Sciatic nerve (tissue), 2 donors: ENCODE results near the gene ATL2. TPM values are rescaled to one million over a fixed set of nuclear protein-coding genes. Genes with fewer than 3 reads are reported as not detected.
A peak's percentile ranks its signal among the peaks of the same experiment; 100 is the strongest.
"Not testable (repeated sequence)": the region's sequence is repeated elsewhere in the genome, so short reads cannot be mapped to it uniquely, and the experiment has no call there.

Experiments
- ATAC-seq: fragments of 200-7000 bp; cut with Tn5 transposase; one replicate; pipeline ENCODE4 v1.9.1; 2020; ENCODE audit warnings: mild to moderate bottlenecking, moderate library complexity
- DNase-seq: peaks from one replicate; pipeline ENCODE4 v3.0.0-alpha.2; 2020; ENCODE audit warnings: low spot score
- intact Hi-C: fragments of 100-400 bp; cut with DNase I; formaldehyde crosslinking; loops from one replicate; pipeline ENCODE4 v1.14.2; 2022
- total RNA-seq: library from RNA; stranded (reverse); fragmentation: NEBNext Ultra II Directional; extraction: Animal tissue kit (Norgen Biotek cat#: 25700); gene quantifications from one replicate; pipeline ENCODE4 v1.2.1, GENCODE V29; 2021
- donor health status: DM: no; HTN: no; CAD: no.
- donor health status: DM: no; HTN: no; CAD: no.

Gene ATL2
- total RNA-seq, 1 donor from 2014 or later = 54.5 TPM

GRCh38 chr2:38290332-38290731, 86.7 kb downstream of the ATL2 start:
- intact Hi-C loops = no loop called here
- no peak for ATAC-seq
- no peak for DNase-seq

- intact Hi-C loops = no loop called here
- no peak for DNase-seq
- no peak for ATAC-seq
Measured at GRCh38 chr2:38284971-38285370, 92.1 kb downstream of the ATL2 start.

- intact Hi-C loops = no loop called here
- ATAC-seq (no peak), DNase-seq (no peak)
Measured at GRCh38 chr2:38281095-38281742, 95.9 kb downstream of the ATL2 start.

- DNase-seq (no peak), ATAC-seq (no peak)
- intact Hi-C loops = loop anchor here (10.0 kb wide), 1 partner anchor 294 kb away; no protein-coding TSS in a partner anchor
Measured at GRCh38 chr2:38279201-38279600, 97.9 kb downstream of the ATL2 start.

GRCh38 chr2:38278117-38278438, 99.0 kb downstream of the ATL2 start:
- DNase-seq, ATAC-seq: not testable (repeated sequence)
- intact Hi-C loops = loop anchor here (10.0 kb wide), 1 partner anchor 293 kb away; no protein-coding TSS in a partner anchor

GRCh38 chr2:38277245-38278116, 99.6 kb downstream of the ATL2 start:
- DNase-seq (no peak), ATAC-seq (no peak)
- intact Hi-C loops = loop anchor here (10.0 kb wide), 1 partner anchor 293 kb away; no protein-coding TSS in a partner anchor

GRCh38 chr2:38274286-38275276, 102.5 kb downstream of the ATL2 start:
- intact Hi-C loops = loop anchor here (10.0 kb wide), 1 partner anchor 290 kb away; no protein-coding TSS in a partner anchor
- ATAC-seq = peak; percentile 93
- no peak for DNase-seq

GRCh38 chr2:38271697-38272096, 105.4 kb downstream of the ATL2 start:
- ATAC-seq (no peak), DNase-seq (no peak)
- intact Hi-C loops = loop anchor here (10.0 kb wide), 1 partner anchor 287 kb away; no protein-coding TSS in a partner anchor

- ATAC-seq (no peak), DNase-seq (no peak)
- intact Hi-C loops = no loop called here
Measured at GRCh38 chr2:38269421-38269820, 107.7 kb downstream of the ATL2 start.

- intact Hi-C loops = no loop called here
- ATAC-seq = no peak
Measured at GRCh38 chr2:38268691-38269327, 108.3 kb downstream of the ATL2 start.

GRCh38 chr2:38268001-38268400, 109.1 kb downstream of the ATL2 start:
- no peak for ATAC-seq
- intact Hi-C loops = no loop called here

More at GRCh38 chr2:38268691-38269327, 108.3 kb downstream of the ATL2 start:
- no peak for DNase-seq

GRCh38 chr2:38267270-38267925, 109.7 kb downstream of the ATL2 start:
- intact Hi-C loops = no loop called here

More at GRCh38 chr2:38268001-38268400, 109.1 kb downstream of the ATL2 start:
- DNase-seq = no peak

GRCh38 chr2:38266382-38267061, 110.6 kb downstream of the ATL2 start:
- ATAC-seq (no peak), DNase-seq (no peak)
- intact Hi-C loops = no loop called here

More at GRCh38 chr2:38267270-38267925, 109.7 kb downstream of the ATL2 start:
- ATAC-seq (no peak), DNase-seq (no peak)

GRCh38 chr2:38265461-38265860, 111.6 kb downstream of the ATL2 start:
- ATAC-seq = peak; percentile 15
- intact Hi-C loops = no loop called here
- no peak for DNase-seq

GRCh38 chr2:38264396-38265221, 112.5 kb downstream of the ATL2 start:
- intact Hi-C loops = no loop called here
- ATAC-seq (no peak), DNase-seq (no peak)

- ATAC-seq (no peak), DNase-seq (no peak)
- intact Hi-C loops = no loop called here
Measured at GRCh38 chr2:38263293-38263692, 113.8 kb downstream of the ATL2 start.
